Ureter (tissue), 1 donor: Measurements from ENCODE around the gene OR6N2. TPM values are rescaled to one million over a fixed set of nuclear protein-coding genes. Genes with fewer than 3 reads are reported as not detected.

Source experiments
- DNase-seq: peaks from one replicate; pipeline ENCODE4 v3.0.0-alpha.2; 2020; ENCODE audit warnings: low spot score
- total RNA-seq: library from RNA; stranded (reverse); gene quantifications from one replicate; pipeline ENCODE4 v1.2.4, GENCODE V29; 2023
- donor health status: DM: yes; HTN: yes; CAD: no.

OR6N2 gene
- not detected for total RNA-seq

GRCh38 chr1:158781104-158781503, at the start of gene OR6N2:
Gene OR6N2, minus strand, starts transcription at chr1:158781204. Its CDS starts 3,569 bp downstream, at chr1:158777635.
- no peak for DNase-seq

GRCh38 chr1:158830074-158830677, 49.2 kb upstream of the OR6N2 start:
- DNase-seq = no peak

GRCh38 chr1:158821723-158822122, 40.7 kb upstream of the OR6N2 start:
- no peak for DNase-seq

- DNase-seq = no peak
Observed at GRCh38 chr1:158819461-158820443, 38.7 kb upstream of the OR6N2 start.

- no peak for DNase-seq
Observed at GRCh38 chr1:158818975-158819431, 38.0 kb upstream of the OR6N2 start.

- no peak for DNase-seq
Observed at GRCh38 chr1:158818560-158818959, 37.6 kb upstream of the OR6N2 start.

- no peak for DNase-seq
Observed at GRCh38 chr1:158814970-158815369, 34.0 kb upstream of the OR6N2 start.

GRCh38 chr1:158813164-158813563, 32.2 kb upstream of the OR6N2 start:
- DNase-seq = no peak

- DNase-seq = no peak
Observed at GRCh38 chr1:158812336-158812735, 31.3 kb upstream of the OR6N2 start.

GRCh38 chr1:158810311-158810710, 29.3 kb upstream of the OR6N2 start:
- DNase-seq = no peak

- DNase-seq = no peak
Observed at GRCh38 chr1:158809862-158810261, 28.9 kb upstream of the OR6N2 start.

- DNase-seq = no peak
Observed at GRCh38 chr1:158809256-158809655, 28.3 kb upstream of the OR6N2 start.

- DNase-seq = no peak
Observed at GRCh38 chr1:158806916-158807536, 26.0 kb upstream of the OR6N2 start.

- DNase-seq = no peak
Observed at GRCh38 chr1:158803678-158804077, 22.7 kb upstream of the OR6N2 start.

- DNase-seq = no peak
Observed at GRCh38 chr1:158801396-158801795, 20.4 kb upstream of the OR6N2 start.

GRCh38 chr1:158800526-158800925, 19.5 kb upstream of the OR6N2 start:
- DNase-seq = no peak

- DNase-seq = no peak
Observed at GRCh38 chr1:158799689-158800088, 18.7 kb upstream of the OR6N2 start.

- DNase-seq = no peak
Observed at GRCh38 chr1:158798531-158798930, 17.5 kb upstream of the OR6N2 start.

- DNase-seq = no peak
Observed at GRCh38 chr1:158794247-158794646, 13.2 kb upstream of the OR6N2 start.

GRCh38 chr1:158793604-158794003, 12.6 kb upstream of the OR6N2 start:
- no peak for DNase-seq

GRCh38 chr1:158771950-158772866, 8.8 kb downstream of the OR6N2 start, which contains the start of gene OR6N1:
Gene OR6N1, minus strand, starts transcription at chr1:158772195. Its CDS starts 5,513 bp downstream, at chr1:158766682.
- no peak for DNase-seq
